ENCODE results near the gene MAN1C1.

- TF ChIP-seq CTCF (conservative IDR thresholded peaks at IDR 0.05; ENCODE audit: low read depth, low read length) (no peak), EZH2 (IDR thresholded peaks at IDR 0.05; ENCODE audit: low read length, unreplicated experiment) (no peak), EZH2phosphoT487 (IDR thresholded peaks at IDR 0.05; ENCODE audit: borderline replicate concordance, low read length) (no peak)
Measured at GRCh38 chr1:25641931-25642573, 25.5 kb downstream of the MAN1C1 start.
